HFF-Myc (cell line): ENCODE data around the gene GRIN1.
A peak's percentile ranks its signal among the peaks of the same experiment; 100 is the strongest.

Experiments
- DNase-seq: peaks from one replicate; pipeline ENCODE4 v3.0.0-alpha.2; 2011; ENCODE audit warnings: low read depth; ENCODE audit errors: extremely low read depth
- H3K4me3 ChIP-seq: replicated peaks from 2 replicates; pipeline ENCODE4 v1.5.1; 2011; ENCODE audit warnings: low read depth, mild to moderate bottlenecking, control low read depth, low read length
- CTCF ChIP-seq: IDR thresholded peaks from 2 replicates; pipeline ENCODE4 v1.5.1; 2012; ENCODE audit warnings: mild to moderate bottlenecking, low read depth, low read length, control low read depth; ENCODE audit errors: missing control alignments

Gene GRIN1

GRCh38 chr9:137195525-137196220, 56.7 kb downstream of the GRIN1 start:
- no peak for DNase-seq
- H3K4me3 ChIP-seq = no peak overlapping the region
- TF ChIP-seq CTCF = no peak

GRCh38 chr9:137198051-137198901, 59.3 kb downstream of the GRIN1 start:
- no peak for DNase-seq
- TF ChIP-seq CTCF = no peak
- H3K4me3 ChIP-seq = peak overlapping the region; percentile 46; the same call in 1 of the 2 replicates

- DNase-seq = no peak
- no peak for TF ChIP-seq CTCF
- H3K4me3 ChIP-seq = peak overlapping the region; percentile 46
These were observed 59.9 kb downstream of the GRIN1 start for GRCh38 chr9:137198902-137199283.

- TF ChIP-seq CTCF = no peak
- DNase-seq = no peak
- H3K4me3 ChIP-seq = peak overlapping the region; percentile 46
These were observed 60.6 kb downstream of the GRIN1 start for GRCh38 chr9:137199411-137200121.

GRCh38 chr9:137200311-137201204, 61.6 kb downstream of the GRIN1 start, which contains the start of gene TPRN:
TSS of gene TPRN (minus strand) at chr9:137200741. CDS start at chr9:137200711, 30 bp downstream.
- no peak for TF ChIP-seq CTCF
- H3K4me3 ChIP-seq = peak within 1 kb of the TSS; percentile 53
- peak; percentile 92 for DNase-seq

GRCh38 chr9:137201205-137201868, 62.4 kb downstream of the GRIN1 start:
- TF ChIP-seq CTCF = no peak
- DNase-seq = no peak
- peak overlapping the region; percentile 53 for H3K4me3 ChIP-seq
